ENCODE measurements around the gene MRPL58. TPM values are rescaled to one million over a fixed set of nuclear protein-coding genes. Genes with fewer than 3 reads are reported as not detected.
"Not testable (repeated sequence)": the region's sequence is repeated elsewhere in the genome, so short reads cannot be mapped to it uniquely, and the experiment has no call there.

Gene MRPL58
- polyA plus RNA-seq, 4 donors, result 22.4 to 73.0 (median 45.7) TPM

DNA sequence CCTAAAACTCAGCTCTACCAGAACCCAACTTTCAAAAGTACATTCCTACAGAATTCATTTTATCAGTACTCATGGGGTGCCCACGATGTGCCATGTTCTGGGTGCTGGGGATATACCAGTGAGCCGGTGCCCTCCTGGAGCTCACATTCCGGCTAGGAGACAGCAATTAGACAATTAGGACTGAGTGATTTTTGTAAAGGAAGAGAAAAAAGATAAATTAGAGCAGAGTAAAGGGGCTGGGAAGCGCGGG is 449 bp upstream of the MRPL58 start:
- Histone ChIP-seq H3K27ac (ENCODE audit: low read depth in 1 of 3, low read length in 2 of 3) (peak overlapping the region in 2 of 3 donors; percentile 87 to 93), H3K4me3 (ENCODE audit: low read depth in 1 of 3, low read length in 3 of 3) (peak overlapping the region; percentile 44 to 93 (median 85)), H3K27me3 (ENCODE audit: control insufficient read depth in 3 of 3, insufficient read depth in 3 of 3, low read length in 3 of 3) (no peaks in the 10 kb centered on the region), H3K4me1 (ENCODE audit: control insufficient read depth in 3 of 3, insufficient read depth in 2 of 3, low read depth in 1 of 3, low read length in 2 of 3) (peaks cover 3 to 15% (median 5%) of the 10 kb centered on the region in 3 donors), H3K36me3 (ENCODE audit: control insufficient read depth in 3 of 3, insufficient read depth in 2 of 3, low read depth in 1 of 3, low read length in 3 of 3) (peaks cover 0 to 14% (median 0%) of the 10 kb centered on the region in 3 donors), H3K9me3 (ENCODE audit: control insufficient read depth in 2 of 2, insufficient read depth in 1 of 2, low read depth in 1 of 2, low read length in 1 of 2) (no peaks in the 10 kb centered on the region)
- 17 to 39% (median 26%) methylated on average over 5 of the region's 5 CpGs for WGBS, 3 donors
- FAIRE-seq (no peak), DNase-seq (no peak)

DNA sequence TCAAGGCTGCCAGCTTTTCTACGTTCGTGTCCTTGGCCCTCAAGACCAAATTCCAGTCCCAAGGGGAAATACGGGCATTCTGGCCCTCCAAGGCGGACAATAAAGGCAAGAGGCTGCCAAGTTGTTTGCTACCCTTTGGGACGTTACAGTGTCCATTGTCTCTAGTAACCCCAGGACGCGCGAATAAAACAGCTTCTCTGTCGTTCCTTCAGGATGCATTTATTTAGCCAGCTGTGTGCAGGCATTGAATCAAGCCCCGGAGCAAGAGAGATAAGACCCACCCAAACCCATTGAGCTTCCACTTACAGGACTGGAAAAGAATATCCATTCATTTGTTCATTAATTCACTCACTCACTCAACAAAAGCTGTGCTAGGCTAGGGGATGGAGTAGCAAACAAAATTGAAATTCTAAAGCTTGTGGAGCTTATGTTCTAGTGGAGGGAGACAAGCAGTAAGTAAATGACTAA is 656 bp downstream of the MRPL58 start:
- H3K4me3 ChIP-seq (ENCODE audit: low read depth in 1 of 3, low read length in 3 of 3), result peak overlapping the region; percentile 44 to 93 (median 85)
- H3K9me3 ChIP-seq (ENCODE audit: control insufficient read depth in 2 of 2, insufficient read depth in 1 of 2, low read depth in 1 of 2, low read length in 1 of 2), result no peaks in the 10 kb centered on the region
- WGBS, 3 donors, result 0 to 1% (median 1%) methylated on average over 10 of the region's 10 CpGs
- DNase-seq (no peak), FAIRE-seq (no peak)
- peaks cover 3 to 15% (median 5%) of the 10 kb centered on the region in 3 donors for H3K4me1 ChIP-seq (ENCODE audit: control insufficient read depth in 3 of 3, insufficient read depth in 2 of 3, low read depth in 1 of 3, low read length in 2 of 3)
- no peaks in the 10 kb centered on the region for H3K27me3 ChIP-seq (ENCODE audit: control insufficient read depth in 3 of 3, insufficient read depth in 3 of 3, low read length in 3 of 3)
- H3K36me3 ChIP-seq (ENCODE audit: control insufficient read depth in 3 of 3, insufficient read depth in 2 of 3, low read depth in 1 of 3, low read length in 3 of 3), result peaks cover 0 to 20% (median 0%) of the 10 kb centered on the region in 3 donors
- peak overlapping the region; percentile 27 to 93 (median 87) for H3K27ac ChIP-seq (ENCODE audit: low read depth in 1 of 3, low read length in 2 of 3)

DNA sequence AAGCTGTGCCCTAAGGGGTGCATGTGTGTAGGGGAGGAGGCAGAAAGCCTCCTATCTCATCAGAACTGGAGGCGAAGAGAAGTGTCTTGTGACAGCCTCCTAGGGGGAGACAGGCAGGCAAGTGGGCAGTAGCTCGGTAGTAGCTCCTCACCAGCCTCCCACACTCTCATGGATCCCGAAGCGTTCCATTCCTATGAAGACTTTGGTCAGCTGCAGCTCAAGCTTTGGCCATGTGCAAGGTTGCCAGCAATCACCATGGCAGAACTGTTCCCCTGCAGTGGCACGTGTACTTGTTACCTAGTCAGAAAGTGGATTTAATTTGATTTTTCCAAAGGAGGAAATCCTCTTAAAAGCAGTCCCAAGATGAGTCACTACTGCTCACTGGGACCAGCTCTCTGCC is 6.7 kb downstream of the MRPL58 start:
- Histone ChIP-seq H3K4me1 (ENCODE audit: control insufficient read depth in 3 of 3, insufficient read depth in 2 of 3, low read depth in 1 of 3, low read length in 2 of 3) (no peaks in the 10 kb centered on the region), H3K36me3 (ENCODE audit: control insufficient read depth in 3 of 3, insufficient read depth in 2 of 3, low read depth in 1 of 3, low read length in 3 of 3) (peaks cover 10 to 59% (median 11%) of the 10 kb centered on the region in 3 donors), H3K27ac (ENCODE audit: low read depth in 1 of 3, low read length in 2 of 3) (no peak overlapping the region), H3K4me3 (ENCODE audit: low read depth in 1 of 3, low read length in 3 of 3) (no peak overlapping the region), H3K9me3 (ENCODE audit: control insufficient read depth in 2 of 2, insufficient read depth in 1 of 2, low read depth in 1 of 2, low read length in 1 of 2) (no peaks in the 10 kb centered on the region), H3K27me3 (ENCODE audit: control insufficient read depth in 3 of 3, insufficient read depth in 3 of 3, low read length in 3 of 3) (no peaks in the 10 kb centered on the region)
- WGBS, 3 donors, result 91 to 96% (median 94%) methylated on average over 5 of the region's 5 CpGs
- no peak for FAIRE-seq
- no peak for DNase-seq

DNA sequence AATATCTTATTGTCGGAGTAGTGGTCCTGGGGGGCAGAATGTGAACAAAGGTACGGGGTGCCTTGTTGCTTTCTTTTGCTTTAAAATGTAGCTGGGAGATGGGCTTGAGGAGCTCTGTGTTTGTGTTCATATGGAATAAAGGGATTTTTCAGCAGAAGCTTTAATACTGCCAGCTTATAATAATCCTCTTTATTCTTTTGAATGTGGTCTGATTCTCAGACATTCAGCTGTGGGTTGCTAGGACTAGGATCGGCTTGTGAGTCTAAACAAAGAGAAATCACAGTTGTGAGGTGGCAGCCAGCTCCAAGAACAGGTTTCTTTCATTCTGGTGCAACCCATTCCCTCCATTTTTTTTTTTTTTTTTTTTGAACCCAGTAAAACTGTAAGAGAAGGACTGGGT is 7.2 kb downstream of the MRPL58 start:
- H3K4me1 ChIP-seq (ENCODE audit: control insufficient read depth in 3 of 3, insufficient read depth in 2 of 3, low read depth in 1 of 3, low read length in 2 of 3), result no peaks in the 10 kb centered on the region
- FAIRE-seq, result no peak
- H3K27ac ChIP-seq (ENCODE audit: low read depth in 1 of 3, low read length in 2 of 3), result no peak overlapping the region
- H3K27me3 ChIP-seq (ENCODE audit: control insufficient read depth in 3 of 3, insufficient read depth in 3 of 3, low read length in 3 of 3), result no peaks in the 10 kb centered on the region
- no peak for DNase-seq
- 96 to 98% (median 96%) methylated on average over 3 of the region's 3 CpGs for WGBS, 3 donors
- no peak overlapping the region for H3K4me3 ChIP-seq (ENCODE audit: low read depth in 1 of 3, low read length in 3 of 3)
- H3K36me3 ChIP-seq (ENCODE audit: control insufficient read depth in 3 of 3, insufficient read depth in 2 of 3, low read depth in 1 of 3, low read length in 3 of 3), result peaks cover 10 to 57% (median 11%) of the 10 kb centered on the region in 3 donors
- peaks cover 0 to under 1% of the 10 kb centered on the region in 2 donors for H3K9me3 ChIP-seq (ENCODE audit: control insufficient read depth in 2 of 2, insufficient read depth in 1 of 2, low read depth in 1 of 2, low read length in 1 of 2)

DNA sequence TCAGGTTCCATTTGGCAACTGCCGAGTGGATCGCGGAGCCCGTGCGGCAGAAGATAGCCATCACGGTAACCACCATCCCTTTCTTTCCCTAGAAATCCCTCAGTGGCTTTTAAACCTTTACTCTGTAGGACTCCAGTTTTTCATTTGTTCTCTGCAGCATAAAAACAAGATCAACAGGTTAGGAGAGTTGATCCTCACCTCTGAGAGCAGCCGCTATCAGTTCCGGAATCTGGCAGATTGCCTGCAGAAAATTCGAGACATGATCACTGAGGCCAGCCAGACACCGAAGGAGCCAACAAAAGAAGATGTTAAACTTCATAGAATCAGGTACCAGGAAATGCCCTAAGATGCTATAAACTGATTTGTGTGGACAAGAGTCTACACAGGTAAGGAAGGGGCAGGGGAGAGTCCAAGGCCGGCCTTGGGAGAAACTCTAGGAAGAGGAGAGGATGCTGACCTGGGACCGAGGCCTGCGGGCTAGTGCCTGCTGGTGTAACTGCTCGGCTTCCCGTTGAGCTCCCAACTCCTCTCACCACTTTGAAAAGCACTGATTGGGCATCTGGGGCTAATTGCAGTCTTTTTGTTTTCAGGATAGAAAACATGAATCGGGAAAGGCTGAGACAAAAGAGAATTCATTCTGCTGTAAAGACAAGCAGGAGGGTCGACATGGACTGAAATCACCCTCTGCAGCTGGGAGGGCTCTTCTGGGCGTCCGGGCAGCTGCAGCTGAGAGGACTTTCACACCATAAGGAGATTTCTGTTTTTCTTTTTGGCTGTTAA is 8.1 kb downstream of the MRPL58 start:
- H3K27ac ChIP-seq (ENCODE audit: low read depth in 1 of 3, low read length in 2 of 3), result no peak overlapping the region
- DNase-seq (no peak), FAIRE-seq (no peak)
- H3K9me3 ChIP-seq (ENCODE audit: control insufficient read depth in 2 of 2, insufficient read depth in 1 of 2, low read depth in 1 of 2, low read length in 1 of 2), result peaks cover 0 to 3% of the 10 kb centered on the region in 2 donors
- no peaks in the 10 kb centered on the region for H3K27me3 ChIP-seq (ENCODE audit: control insufficient read depth in 3 of 3, insufficient read depth in 3 of 3, low read length in 3 of 3)
- no peaks in the 10 kb centered on the region for H3K4me1 ChIP-seq (ENCODE audit: control insufficient read depth in 3 of 3, insufficient read depth in 2 of 3, low read depth in 1 of 3, low read length in 2 of 3)
- peaks cover 10 to 60% (median 11%) of the 10 kb centered on the region in 3 donors for H3K36me3 ChIP-seq (ENCODE audit: control insufficient read depth in 3 of 3, insufficient read depth in 2 of 3, low read depth in 1 of 3, low read length in 3 of 3)
- no peak overlapping the region for H3K4me3 ChIP-seq (ENCODE audit: low read depth in 1 of 3, low read length in 3 of 3)
- 54 to 88% (median 81%) methylated on average over 19 of the region's 19 CpGs for WGBS, 3 donors

DNA sequence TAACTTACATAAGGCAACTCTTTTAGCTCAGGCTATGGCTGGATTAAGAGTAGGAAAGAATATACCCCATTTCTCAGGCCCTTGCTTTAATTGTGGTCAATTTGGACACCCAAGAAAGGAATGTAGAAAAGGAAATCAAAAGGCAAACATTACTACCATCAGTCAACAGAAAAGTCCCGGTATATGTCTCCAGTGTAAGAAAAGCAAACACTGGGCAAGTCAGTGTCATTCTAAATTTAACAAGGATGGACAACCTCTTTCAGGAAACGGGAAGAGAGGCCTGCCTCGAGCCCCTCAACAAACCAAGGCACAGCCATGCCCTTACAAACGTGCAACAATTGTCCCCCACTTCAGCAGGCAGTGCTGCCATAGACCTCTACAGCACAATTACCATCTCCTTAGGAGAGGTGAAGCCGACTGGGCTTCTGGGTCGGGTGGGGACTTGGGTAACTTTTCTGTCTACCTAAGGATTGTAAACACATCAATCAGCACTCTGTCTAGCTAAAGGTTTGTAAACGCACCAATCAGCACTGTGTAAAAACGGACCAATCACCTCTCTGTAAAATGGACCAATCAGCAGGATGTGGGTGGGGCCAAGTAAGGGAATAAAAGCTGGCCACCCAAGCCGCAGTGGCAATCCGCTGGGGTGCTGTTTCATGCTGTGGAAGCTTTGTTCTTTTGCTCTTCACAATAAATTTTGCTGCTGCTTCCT is 12.4 kb downstream of the MRPL58 start:
- no peak overlapping the region for H3K4me3 ChIP-seq (ENCODE audit: low read depth in 1 of 3, low read length in 3 of 3)
- no peaks in the 10 kb centered on the region for H3K4me1 ChIP-seq (ENCODE audit: control insufficient read depth in 3 of 3, insufficient read depth in 2 of 3, low read depth in 1 of 3, low read length in 2 of 3)
- peaks cover 10 to 32% (median 11%) of the 10 kb centered on the region in 3 donors for H3K36me3 ChIP-seq (ENCODE audit: control insufficient read depth in 3 of 3, insufficient read depth in 2 of 3, low read depth in 1 of 3, low read length in 3 of 3)
- no peak for DNase-seq
- peaks cover 0 to 10% of the 10 kb centered on the region in 2 donors for H3K9me3 ChIP-seq (ENCODE audit: control insufficient read depth in 2 of 2, insufficient read depth in 1 of 2, low read depth in 1 of 2, low read length in 1 of 2)
- 89 to 91% (median 91%) methylated on average over 10 of the region's 10 CpGs for WGBS, 3 donors
- H3K27ac ChIP-seq (ENCODE audit: low read depth in 1 of 3, low read length in 2 of 3), result no peak overlapping the region
- peaks cover 0 to 2% (median 0%) of the 10 kb centered on the region in 3 donors for H3K27me3 ChIP-seq (ENCODE audit: control insufficient read depth in 3 of 3, insufficient read depth in 3 of 3, low read length in 3 of 3)
- no peak for FAIRE-seq

DNA sequence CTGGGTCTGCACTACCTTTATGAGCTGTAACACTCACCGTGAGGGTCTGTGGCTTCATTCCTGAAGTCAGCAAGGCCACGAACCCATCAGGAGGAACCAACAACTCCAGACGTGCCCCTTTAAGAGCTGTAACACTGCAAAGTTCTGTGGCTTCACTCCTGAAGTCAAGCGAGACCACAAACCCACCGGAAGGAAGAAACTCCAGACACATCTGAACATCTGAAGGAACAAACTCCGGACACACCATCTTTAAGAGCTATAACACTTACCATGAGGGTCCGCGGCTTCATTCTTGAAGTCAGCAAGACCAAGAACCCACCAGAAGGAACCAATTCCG is 12.9 kb downstream of the MRPL58 start:
- H3K4me3 ChIP-seq (ENCODE audit: low read depth in 1 of 3, low read length in 3 of 3); H3K27ac ChIP-seq (ENCODE audit: low read depth in 1 of 3, low read length in 2 of 3); DNase-seq; FAIRE-seq; H3K27me3 ChIP-seq (ENCODE audit: control insufficient read depth in 3 of 3, insufficient read depth in 3 of 3, low read length in 3 of 3); H3K4me1 ChIP-seq (ENCODE audit: control insufficient read depth in 3 of 3, insufficient read depth in 2 of 3, low read depth in 1 of 3, low read length in 2 of 3): not testable (repeated sequence)
- Histone ChIP-seq H3K9me3 (ENCODE audit: control insufficient read depth in 2 of 2, insufficient read depth in 1 of 2, low read depth in 1 of 2, low read length in 1 of 2) (peaks cover 0 to 15% of the 10 kb centered on the region in 2 donors), H3K36me3 (ENCODE audit: control insufficient read depth in 3 of 3, insufficient read depth in 2 of 3, low read depth in 1 of 3, low read length in 3 of 3) (peaks cover 7 to 28% (median 11%) of the 10 kb centered on the region in 3 donors)
- WGBS, 3 donors, result 66 to 93% (median 88%) methylated on average over 9 of the region's 9 CpGs

DNA sequence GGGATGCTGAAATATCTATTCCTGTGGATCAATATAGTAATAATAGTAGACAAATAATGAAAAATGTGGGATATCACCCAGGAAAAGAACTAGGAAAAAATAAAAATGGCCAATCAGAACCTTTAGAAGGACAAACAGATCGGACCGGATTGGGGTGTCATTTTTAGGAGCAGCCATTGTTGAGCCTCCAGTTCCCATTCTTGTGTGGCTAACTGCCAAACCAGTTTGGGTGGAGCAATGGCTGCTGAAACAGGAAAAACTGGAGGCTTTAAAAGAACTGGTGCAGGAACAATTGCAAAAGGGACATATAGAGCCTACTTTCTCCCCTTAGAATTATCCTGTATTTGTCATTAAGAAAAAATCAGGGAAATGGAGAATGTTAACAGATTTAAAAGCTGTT is 14.2 kb downstream of the MRPL58 start:
- not testable (repeated sequence) for H3K27ac ChIP-seq (ENCODE audit: low read depth in 1 of 3, low read length in 2 of 3); DNase-seq; H3K27me3 ChIP-seq (ENCODE audit: control insufficient read depth in 3 of 3, insufficient read depth in 3 of 3, low read length in 3 of 3); FAIRE-seq; H3K4me1 ChIP-seq (ENCODE audit: control insufficient read depth in 3 of 3, insufficient read depth in 2 of 3, low read depth in 1 of 3, low read length in 2 of 3); H3K4me3 ChIP-seq (ENCODE audit: low read depth in 1 of 3, low read length in 3 of 3)
- H3K36me3 ChIP-seq (ENCODE audit: control insufficient read depth in 3 of 3, insufficient read depth in 2 of 3, low read depth in 1 of 3, low read length in 3 of 3), result peaks cover 0 to 15% (median 3%) of the 10 kb centered on the region in 3 donors
- 76 to 85% (median 81%) methylated on average over 2 of the region's 2 CpGs for WGBS, 3 donors
- peaks cover 0 to 19% of the 10 kb centered on the region in 2 donors for H3K9me3 ChIP-seq (ENCODE audit: control insufficient read depth in 2 of 2, insufficient read depth in 1 of 2, low read depth in 1 of 2, low read length in 1 of 2)
